ENCODE measurements around the gene KIRREL1.
"Not testable (repeated sequence)": the region's sequence is repeated elsewhere in the genome, so short reads cannot be mapped to it uniquely, and the experiment has no call there.

KIRREL1 gene

DNA sequence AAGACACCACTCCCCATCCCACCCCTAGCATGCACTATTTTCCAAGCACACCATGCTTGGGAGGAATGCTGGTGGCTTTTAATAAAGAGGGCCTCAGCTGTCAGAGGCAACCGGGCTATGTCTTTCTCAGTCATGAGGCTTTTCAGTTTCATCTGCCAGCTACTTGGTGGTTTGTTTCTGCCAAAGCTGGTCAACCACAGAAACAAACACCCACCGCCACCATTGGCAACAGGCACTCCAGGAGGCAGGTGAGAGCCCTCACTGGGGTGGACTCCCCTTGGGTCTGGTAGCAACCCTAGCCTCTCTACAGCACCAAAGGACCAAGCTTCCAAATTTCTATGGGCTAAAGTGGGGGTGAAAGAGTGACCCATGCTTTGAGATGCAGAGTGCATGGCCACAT is 133.0 kb downstream of the KIRREL1 start:
- Histone ChIP-seq H3F3A (ENCODE audit: insufficient read depth, low read length) (no peaks in the 10 kb centered on the region), H3K36me3 (ENCODE audit: insufficient read depth, low read length) (no peaks in the 10 kb centered on the region), H3K27ac (ENCODE audit: low read depth, low read length, poor library complexity, severe bottlenecking) (no peak overlapping the region), H3K79me2 (ENCODE audit: insufficient read depth, low read length) (no peaks in the 10 kb centered on the region), H3K9me3 (ENCODE audit: low read length) (no peaks in the 10 kb centered on the region), H3K27me3 (ENCODE audit: insufficient read depth, low read length) (peaks cover 8% of the 10 kb centered on the region), H3K9me2 (ENCODE audit: low read depth, low read length) (no peaks in the 10 kb centered on the region), H3K4me1 (ENCODE audit: insufficient read depth, low read length, severe bottlenecking) (no peaks in the 10 kb centered on the region), H3K4me2 (ENCODE audit: low read length) (no peak overlapping the region), H3K4me3 (ENCODE audit: low read depth, low read length, poor library complexity, severe bottlenecking) (no peak overlapping the region), H3K9ac (ENCODE audit: low read length) (no peak overlapping the region), H2AFZ (ENCODE audit: low read length) (no peak overlapping the region), H4K20me1 (ENCODE audit: insufficient read depth, low read length) (no peaks in the 10 kb centered on the region)
- no peak for TF ChIP-seq CTCF (IDR thresholded peaks at IDR 0.05; ENCODE audit: low read length)
- TF ChIP-seq EZH2 (IDR thresholded peaks at IDR 0.05; ENCODE audit: borderline replicate concordance, low read length) = no peak

- H3F3A ChIP-seq (ENCODE audit: insufficient read depth, low read length); H2AFZ ChIP-seq (ENCODE audit: low read length): not testable (repeated sequence)
These were observed 135.1 kb downstream of the KIRREL1 start for GRCh38 chr1:158128531-158128930.

GRCh38 chr1:158131217-158131616 is 137.8 kb downstream of the KIRREL1 start:
- Histone ChIP-seq H3K9ac (ENCODE audit: low read length) (no peak overlapping the region), H3K9me3 (ENCODE audit: low read length) (no peaks in the 10 kb centered on the region), H3K4me1 (ENCODE audit: insufficient read depth, low read length, severe bottlenecking) (no peaks in the 10 kb centered on the region), H4K20me1 (ENCODE audit: insufficient read depth, low read length) (no peaks in the 10 kb centered on the region), H3K36me3 (ENCODE audit: insufficient read depth, low read length) (no peaks in the 10 kb centered on the region), H3K27me3 (ENCODE audit: insufficient read depth, low read length) (no peaks in the 10 kb centered on the region; the same call in 1 of the 2 replicates), H3K79me2 (ENCODE audit: insufficient read depth, low read length) (no peaks in the 10 kb centered on the region), H3K4me3 (ENCODE audit: low read depth, low read length, poor library complexity, severe bottlenecking) (no peak overlapping the region), H2AFZ (ENCODE audit: low read length) (no peak overlapping the region), H3F3A (ENCODE audit: insufficient read depth, low read length) (no peaks in the 10 kb centered on the region), H3K9me2 (ENCODE audit: low read depth, low read length) (no peaks in the 10 kb centered on the region), H3K27ac (ENCODE audit: low read depth, low read length, poor library complexity, severe bottlenecking) (no peak overlapping the region), H3K4me2 (ENCODE audit: low read length) (no peak overlapping the region)
- TF ChIP-seq CTCF (IDR thresholded peaks at IDR 0.05; ENCODE audit: low read length) = no peak
- no peak for TF ChIP-seq EZH2 (IDR thresholded peaks at IDR 0.05; ENCODE audit: borderline replicate concordance, low read length)

More at GRCh38 chr1:158128531-158128930, 135.1 kb downstream of the KIRREL1 start:
- not testable (repeated sequence) for H3K79me2 ChIP-seq (ENCODE audit: insufficient read depth, low read length); H3K4me1 ChIP-seq (ENCODE audit: insufficient read depth, low read length, severe bottlenecking); H3K27ac ChIP-seq (ENCODE audit: low read depth, low read length, poor library complexity, severe bottlenecking); H3K27me3 ChIP-seq (ENCODE audit: insufficient read depth, low read length); H3K9ac ChIP-seq (ENCODE audit: low read length); H3K36me3 ChIP-seq (ENCODE audit: insufficient read depth, low read length); H3K9me2 ChIP-seq (ENCODE audit: low read depth, low read length); H3K4me3 ChIP-seq (ENCODE audit: low read depth, low read length, poor library complexity, severe bottlenecking); H3K9me3 ChIP-seq (ENCODE audit: low read length); H3K4me2 ChIP-seq (ENCODE audit: low read length); H4K20me1 ChIP-seq (ENCODE audit: insufficient read depth, low read length)

GRCh38 chr1:158140764-158141192 is 147.3 kb downstream of the KIRREL1 start:
- Histone ChIP-seq H3K27me3 (ENCODE audit: insufficient read depth, low read length) (no peaks in the 10 kb centered on the region), H3K4me3 (ENCODE audit: low read depth, low read length, poor library complexity, severe bottlenecking) (no peak overlapping the region), H3K36me3 (ENCODE audit: insufficient read depth, low read length) (no peaks in the 10 kb centered on the region), H3K9ac (ENCODE audit: low read length) (no peak overlapping the region), H2AFZ (ENCODE audit: low read length) (no peak overlapping the region), H3K27ac (ENCODE audit: low read depth, low read length, poor library complexity, severe bottlenecking) (no peak overlapping the region), H4K20me1 (ENCODE audit: insufficient read depth, low read length) (no peaks in the 10 kb centered on the region), H3K9me3 (ENCODE audit: low read length) (no peaks in the 10 kb centered on the region), H3K79me2 (ENCODE audit: insufficient read depth, low read length) (no peaks in the 10 kb centered on the region), H3K4me2 (ENCODE audit: low read length) (no peak overlapping the region), H3K9me2 (ENCODE audit: low read depth, low read length) (no peaks in the 10 kb centered on the region), H3F3A (ENCODE audit: insufficient read depth, low read length) (no peaks in the 10 kb centered on the region), H3K4me1 (ENCODE audit: insufficient read depth, low read length, severe bottlenecking) (no peaks in the 10 kb centered on the region)
- TF ChIP-seq CTCF (IDR thresholded peaks at IDR 0.05; ENCODE audit: low read length) (no peak), EZH2 (IDR thresholded peaks at IDR 0.05; ENCODE audit: borderline replicate concordance, low read length) (no peak)
